ENCODE results near the gene NXPH3.
A peak's percentile ranks its signal among the peaks of the same experiment; 100 is the strongest.

The NXPH3 gene

DNA sequence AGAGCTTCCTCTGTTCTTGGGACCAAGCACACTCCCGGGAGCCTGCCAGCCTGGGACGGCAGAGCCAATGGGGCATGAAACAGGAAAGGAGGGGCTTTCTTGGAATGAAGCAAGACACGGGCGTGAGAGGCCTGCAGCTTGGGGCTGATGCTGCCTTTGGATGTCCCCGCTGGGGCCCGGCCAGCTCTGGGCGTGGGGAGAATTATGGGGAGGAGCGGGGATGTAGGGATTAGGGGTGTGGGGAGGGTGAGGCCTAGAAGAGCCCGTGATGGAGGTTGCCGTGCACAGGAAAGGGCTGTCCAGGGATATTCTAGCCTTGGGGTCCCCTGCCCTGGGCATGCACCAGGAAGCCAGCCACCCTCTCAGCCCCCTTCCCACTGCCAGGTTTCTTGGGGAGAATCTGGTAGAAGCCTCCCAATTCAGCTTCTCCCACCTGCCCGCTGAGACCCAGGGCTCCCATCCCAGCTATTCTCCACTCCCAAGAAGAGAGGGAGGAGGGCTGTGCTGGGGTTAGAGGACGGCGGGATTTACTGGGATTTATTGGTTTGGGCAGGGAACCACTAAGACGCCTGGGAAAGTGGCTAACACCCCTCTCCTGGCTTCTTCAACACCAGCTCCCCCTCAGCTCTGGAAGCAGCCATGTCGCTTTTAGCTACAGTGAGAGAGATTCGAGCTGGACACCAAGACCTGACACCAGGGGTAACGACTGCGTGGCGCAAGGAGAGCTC is 20.0 kb upstream of the NXPH3 start:
- DNase-seq = no peak

DNA sequence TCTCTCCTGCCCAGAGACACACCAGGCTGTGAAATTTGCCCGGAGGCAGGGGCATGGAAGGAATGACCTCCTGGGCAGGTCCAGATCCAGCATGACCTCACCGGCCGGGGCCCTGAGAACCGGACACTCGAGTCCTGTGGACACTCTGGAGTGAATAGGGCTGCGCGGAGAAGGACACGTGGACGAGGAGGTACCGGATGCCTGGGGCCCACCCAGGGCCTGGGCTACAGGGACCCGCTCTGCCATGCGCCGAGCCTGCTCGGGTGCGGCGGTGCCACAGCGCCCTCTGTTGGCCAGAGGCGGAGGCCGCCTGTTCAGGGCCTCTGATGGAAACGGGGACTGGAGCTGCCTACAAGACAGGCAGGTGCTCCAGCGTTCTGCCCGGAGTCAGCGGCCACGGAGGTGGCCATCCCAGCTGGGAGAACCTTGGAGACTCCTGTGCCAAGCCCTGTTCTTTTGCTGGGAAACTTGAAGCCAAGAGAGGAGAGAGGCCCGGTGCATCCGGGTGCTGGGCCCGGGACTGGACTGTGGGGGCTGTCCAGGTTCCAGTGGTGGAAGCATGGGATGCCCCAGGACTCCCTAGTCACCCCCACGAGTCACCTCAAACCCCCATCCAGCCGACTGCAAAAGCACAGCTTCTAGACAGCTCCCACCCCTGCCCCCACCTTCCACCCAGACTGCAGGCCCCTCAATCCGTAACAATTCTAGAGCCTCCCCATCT is 19.3 kb upstream of the NXPH3 start:
- peak; percentile 81 for DNase-seq

DNA sequence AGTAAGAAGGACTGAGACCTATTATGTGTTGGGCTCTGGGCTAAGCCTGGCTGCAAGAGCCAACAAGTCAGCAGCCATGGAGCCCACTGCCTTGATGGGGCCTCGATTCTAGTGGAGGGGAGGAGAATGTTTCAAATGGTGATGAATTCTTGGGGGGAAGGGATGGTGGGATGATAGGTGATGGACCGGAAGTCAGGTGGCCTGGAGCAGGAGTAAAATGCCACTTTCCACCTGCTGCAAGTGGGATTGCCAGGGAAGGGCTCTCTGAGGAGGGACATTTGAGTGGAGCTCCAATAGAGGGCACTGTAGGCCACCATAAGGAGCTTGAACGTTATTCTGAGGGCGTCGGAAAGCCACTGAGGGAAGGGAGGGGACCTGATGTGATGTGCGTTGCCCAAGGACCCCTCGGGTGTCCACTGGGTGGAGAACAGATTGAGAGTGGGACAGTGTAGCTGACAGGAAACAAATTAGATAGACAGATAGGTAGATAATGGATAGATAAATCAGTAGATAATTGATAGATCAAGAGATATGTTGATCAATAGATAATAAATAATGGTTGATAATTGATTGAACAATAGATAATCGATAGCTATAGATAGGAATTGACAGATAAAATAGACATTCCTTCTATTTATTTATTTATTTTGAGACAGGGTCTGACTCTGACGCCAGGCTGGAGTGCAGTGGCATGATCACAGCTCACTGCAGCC is 18.2 kb upstream of the NXPH3 start:
- peak; percentile 87 for DNase-seq

DNA sequence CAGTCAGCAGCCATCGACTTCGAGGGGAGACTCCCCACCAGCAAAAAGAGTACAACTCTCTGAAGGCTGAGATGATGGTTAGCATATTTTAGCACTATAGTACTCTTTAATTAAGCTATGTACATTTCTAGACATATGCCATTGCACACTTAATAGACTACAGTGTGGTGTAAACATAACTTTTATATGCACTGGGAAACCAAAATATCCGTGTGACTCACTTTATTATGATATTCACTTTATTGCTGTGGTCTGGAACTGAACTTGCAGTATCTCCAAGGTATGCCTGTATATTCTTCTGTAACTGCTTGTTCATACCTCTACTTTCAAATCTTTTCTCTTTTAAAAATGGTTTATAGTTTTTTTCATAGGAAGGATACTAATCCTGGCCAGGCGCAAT is 11.0 kb upstream of the NXPH3 start:
- no peak for DNase-seq

DNA sequence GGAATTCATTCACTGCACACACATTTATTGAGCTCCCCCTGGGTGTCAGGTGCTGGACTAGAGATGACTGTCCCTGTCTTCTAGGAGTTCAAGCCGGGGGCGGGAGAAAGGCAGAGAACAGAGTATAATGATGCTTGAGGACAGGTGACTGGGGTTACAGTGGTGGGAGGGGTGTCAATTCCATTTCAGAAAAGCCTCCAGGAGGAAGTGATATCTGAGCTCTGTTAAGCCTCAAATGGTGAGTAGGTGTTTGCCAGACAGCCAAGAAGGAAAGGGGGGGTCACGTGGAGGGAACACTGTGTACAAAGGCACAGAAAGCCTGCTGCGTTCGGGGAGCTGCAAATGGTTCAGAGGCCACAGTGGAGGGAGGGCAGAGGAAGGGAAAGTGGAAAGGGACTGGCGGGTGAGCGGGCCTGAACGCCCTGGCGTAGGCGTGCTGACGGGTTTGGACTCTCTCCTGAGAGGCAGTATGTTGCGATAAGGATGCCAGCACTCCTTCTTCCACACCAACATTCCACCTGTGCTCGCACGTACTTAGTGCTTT is 9.7 kb upstream of the NXPH3 start:
- DNase-seq = peak; percentile 17

DNA sequence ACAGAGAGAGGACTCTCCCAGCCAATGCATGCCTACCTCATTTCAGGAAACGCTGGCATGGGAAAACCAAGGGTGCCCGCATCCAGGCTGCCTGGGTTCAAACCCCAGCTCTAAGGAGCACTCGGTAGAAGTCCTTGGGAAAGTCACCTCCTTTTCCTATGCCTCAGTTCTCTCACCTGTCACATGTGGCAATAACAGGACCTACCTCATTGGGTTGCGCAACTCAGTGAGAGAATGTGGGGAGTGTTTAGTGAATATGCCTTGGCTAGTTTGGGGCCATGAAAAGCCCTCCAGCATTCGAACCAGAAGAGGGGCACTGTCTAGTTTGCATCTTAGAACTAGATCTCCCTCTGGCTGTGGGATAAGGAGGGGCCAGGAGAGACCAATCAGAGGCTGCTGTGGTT is 9.0 kb upstream of the NXPH3 start:
- no peak for DNase-seq

DNA sequence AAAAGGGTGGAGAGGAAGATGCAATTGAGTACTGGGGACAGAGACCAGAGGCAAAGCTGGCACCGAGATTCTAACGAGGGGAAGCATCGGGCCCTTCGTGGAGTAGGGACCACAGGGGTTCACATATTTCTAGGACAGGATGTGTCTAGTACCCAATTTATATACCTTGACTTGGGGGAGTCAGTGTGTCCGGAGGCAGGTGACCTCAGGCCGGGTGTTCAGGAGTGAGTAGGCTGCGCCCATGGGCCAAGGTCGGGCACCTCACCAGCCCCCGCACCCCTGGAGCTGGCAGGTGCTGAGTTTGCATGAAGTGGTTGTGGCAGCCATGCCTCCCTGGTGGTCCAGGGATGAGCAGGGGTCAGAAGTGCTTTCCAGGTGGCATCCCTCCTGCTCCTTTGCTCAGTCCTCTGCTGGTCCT is 8.6 kb upstream of the NXPH3 start:
- no peak for DNase-seq

DNA sequence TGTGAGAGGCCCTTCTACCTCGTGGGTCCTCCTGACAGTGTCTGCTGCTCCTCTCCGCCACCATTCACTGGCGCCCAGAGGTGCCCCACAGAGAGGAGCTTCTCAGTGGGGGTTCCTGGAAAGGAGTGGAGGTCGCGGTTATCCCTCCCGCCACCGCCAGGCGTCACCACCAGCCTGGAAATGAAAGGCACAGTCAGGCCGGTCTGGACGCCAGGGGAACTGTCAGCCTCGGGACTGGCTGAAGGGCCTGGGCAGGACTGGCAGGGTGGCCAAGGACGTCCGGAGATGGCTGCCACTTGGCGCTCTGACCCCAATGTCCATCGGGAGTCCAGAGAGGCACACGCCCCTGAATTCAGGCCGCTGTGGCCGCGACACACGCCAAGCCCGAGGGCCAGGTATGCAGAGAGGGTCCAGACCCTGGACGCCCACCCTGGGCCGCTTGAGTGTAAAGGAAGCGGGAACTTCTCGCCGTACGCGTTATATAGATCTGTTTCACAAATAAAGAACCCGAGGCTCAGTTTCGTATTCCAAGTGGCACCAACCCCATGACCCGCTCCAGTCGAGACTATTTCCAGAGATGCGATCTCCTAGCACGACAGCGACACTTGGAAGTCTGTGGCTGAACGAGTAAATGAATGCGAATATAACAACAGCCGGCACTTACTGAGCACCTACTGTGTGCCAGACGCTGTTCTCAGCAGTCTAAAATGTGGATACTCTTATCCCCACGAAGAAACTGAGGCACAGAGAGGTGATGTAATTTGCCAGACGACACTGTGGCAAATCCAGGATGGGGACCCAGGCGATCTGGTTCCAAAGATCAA is 7.6 kb upstream of the NXPH3 start:
- peak; percentile 91 for DNase-seq

DNA sequence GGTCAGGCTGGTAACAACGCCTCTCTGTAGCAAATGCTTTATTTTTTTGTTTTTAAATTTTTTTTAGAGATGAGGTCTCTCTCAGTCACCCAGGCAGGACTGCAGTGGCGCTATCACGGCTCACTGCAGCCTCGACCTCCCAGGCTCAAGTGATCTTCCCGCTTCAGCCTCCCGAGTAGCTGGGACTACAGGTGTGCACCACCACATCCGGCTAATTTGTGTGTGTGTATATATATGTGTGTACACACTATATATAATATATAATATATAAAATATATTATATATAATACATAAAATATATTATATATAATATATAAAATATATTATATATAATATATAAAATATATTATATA is 7.0 kb upstream of the NXPH3 start:
- DNase-seq = peak; percentile 19

DNA sequence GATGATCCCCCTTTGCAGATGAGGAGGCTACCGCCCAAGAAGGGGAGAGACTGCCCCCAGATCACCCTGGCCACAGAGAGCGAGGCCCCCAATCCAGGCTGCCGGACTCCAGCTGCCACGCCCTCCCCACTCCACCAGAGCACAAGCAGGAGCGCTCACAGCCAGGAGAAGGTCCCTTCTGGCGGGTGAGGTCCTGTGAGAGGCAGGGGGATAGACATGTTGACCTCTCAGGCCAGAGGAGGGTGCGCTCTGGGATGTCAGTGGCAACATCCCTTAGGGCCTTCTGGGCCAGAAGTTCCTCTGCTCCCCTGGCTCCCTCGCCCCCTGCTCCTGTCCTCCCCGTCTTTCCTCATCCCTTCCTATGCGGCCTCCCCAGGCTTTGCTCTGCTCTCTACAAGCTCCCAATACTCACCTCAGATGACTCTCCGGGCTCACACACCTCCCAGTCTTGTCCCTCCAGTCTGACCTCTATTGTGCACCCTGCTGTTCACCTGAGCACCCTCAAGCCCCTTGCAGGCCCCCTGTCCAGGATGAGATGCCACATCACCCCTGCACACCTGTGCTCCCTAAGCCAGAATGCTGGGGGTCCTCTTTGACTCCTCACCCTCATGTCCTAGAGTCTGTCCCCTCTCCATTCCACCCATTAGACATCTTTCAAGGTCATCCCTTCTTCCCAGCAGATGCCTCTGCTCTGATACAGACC is 5.0 kb upstream of the NXPH3 start:
- no peak for DNase-seq

DNA sequence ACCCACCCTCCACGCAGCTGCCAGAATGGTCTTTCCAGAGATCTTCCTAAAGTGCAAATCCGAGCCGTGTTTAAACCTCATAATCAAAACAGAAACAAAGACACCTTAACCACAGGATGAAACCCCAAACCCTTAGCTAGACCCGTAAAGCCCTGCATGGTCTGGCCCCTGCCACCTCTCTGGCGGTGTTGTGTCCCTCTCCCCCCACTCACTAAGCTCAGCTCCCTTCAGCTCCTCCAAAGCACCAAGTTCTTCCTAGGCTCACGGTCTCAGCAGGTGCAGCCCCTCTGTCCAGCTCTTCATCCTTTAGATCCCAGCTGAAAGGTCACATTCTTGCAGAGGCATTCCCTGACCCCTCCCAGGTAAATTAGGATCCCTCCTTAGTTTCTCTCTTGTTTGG is 4.4 kb upstream of the NXPH3 start:
- DNase-seq = no peak

DNA sequence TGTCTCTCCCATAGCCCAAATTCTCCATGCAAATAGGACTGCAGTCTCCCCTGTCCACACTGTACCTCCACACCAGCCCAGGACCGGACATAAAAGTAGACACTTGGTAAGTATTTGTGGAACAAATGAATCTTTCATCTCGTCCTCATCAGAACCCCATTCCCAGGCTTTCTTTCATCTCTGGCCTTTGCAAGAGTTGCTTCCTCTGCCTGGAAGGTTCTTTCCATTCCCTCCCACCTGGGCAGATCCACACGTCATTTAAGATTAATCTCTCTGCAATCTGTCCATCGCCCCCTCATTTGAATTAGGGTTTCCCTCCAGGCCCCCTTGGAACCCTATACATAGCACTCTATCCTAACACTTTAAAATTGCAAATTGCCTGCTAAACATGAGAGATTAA is 3.9 kb upstream of the NXPH3 start:
- DNase-seq = no peak

DNA sequence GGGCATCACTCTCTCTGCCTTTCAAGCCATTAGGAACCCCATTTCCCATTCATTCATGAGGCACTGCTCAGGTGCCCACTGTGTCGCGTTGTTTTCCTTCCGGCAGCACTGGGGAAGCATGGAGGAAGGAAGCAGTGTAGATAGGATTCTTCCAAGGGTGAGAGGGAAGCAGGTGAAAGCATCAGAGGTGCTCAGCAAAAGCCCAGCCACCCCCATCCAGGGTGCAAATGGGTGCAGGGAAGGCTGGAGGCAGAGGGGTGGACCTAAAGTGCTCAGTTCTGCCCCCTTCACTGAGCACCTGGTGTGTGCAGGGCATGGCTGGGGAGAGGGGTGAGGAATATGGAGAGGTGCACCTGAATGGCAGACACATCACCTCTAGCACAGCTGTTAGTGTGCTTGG is 3.4 kb upstream of the NXPH3 start:
- DNase-seq = no peak

DNA sequence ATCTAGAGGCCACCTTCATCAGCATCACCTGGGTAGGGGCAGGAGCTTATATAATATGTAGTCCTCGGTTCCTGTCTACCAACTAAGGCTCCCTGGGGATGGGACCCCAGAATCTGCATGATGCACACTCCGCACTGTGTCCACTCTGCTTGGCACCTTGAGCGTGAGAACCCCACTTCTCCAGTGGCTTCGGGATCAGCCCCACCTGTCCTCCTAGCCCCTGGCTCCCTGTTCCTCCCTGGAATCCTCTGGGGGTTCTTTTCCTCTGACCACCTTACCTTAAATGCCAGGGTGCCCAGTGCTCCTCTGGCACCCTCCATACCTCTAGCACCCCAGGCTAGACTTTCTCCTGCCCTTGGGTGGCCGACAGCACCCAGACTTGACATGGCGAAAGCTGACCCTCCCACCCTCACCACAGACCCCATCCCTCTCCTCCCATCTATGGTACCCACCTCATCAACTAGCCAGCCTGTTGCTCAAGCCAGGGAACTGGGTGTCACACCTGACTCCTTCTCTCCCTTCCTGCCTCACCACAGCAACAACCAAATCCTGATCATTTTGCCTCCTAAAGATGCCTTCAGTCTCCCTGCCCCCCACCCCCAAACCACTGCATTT is 2.8 kb upstream of the NXPH3 start:
- DNase-seq = no peak

DNA sequence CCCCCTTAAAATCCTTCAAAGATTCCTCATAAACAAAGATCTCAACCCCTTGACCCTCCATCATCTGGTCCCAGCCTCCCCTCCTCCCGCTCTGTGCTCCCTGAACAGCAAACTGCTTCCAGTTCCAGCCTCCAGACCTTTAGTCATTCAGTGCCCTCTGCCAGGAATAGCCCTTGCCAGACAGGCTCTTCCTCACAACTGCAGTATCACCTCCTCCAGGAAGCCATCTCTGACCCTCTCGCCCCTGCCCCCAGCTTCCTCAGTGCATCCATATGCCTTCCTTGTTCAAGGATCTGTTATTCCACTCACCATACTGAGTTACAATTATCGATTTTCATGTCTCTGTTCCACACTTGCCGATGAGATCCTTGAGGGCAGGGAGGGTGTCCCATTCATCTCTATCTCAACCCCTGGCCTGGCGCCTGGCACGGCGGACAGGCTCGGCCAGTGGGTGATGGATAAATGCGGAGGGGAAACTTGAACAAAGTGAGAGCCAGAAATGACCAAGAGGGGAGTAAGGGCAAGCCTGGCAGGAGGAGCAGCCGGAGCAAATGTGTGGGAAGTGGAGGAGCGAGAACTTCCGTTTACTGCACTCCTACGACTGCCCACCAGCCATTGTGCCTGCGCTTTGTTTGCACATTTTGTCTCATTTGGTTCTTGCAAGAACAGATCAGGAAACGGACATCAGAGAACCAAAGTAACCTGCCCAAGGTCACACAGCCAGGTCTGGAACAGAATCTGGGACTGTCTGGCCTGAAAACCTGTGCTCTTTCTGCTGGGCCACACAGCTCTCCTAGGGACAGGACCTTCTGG is 2.0 kb upstream of the NXPH3 start:
- no peak for DNase-seq

DNA sequence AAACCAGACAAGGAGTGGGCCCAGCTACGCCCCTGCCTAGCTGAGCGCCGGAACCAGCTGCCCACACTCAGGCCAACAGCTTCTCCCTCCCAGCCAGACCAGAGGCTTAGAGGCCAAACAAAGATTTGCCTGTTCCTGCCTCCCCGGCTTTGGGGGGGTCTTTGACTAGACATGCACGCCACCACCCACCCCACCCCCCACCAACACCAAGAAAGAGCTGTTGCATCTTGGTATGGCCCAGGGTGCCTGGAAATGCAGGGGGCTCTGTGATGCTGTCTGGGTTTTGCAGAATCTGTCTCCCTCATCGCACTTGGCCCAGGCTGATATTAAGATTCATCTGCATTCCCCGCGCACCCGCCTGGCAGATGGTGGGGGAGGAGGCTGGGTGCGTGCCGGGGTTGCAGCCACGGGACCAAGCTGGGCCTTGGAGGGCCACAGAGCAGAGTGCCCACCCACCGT is 1.3 kb upstream of the NXPH3 start:
- DNase-seq = no peak

DNA sequence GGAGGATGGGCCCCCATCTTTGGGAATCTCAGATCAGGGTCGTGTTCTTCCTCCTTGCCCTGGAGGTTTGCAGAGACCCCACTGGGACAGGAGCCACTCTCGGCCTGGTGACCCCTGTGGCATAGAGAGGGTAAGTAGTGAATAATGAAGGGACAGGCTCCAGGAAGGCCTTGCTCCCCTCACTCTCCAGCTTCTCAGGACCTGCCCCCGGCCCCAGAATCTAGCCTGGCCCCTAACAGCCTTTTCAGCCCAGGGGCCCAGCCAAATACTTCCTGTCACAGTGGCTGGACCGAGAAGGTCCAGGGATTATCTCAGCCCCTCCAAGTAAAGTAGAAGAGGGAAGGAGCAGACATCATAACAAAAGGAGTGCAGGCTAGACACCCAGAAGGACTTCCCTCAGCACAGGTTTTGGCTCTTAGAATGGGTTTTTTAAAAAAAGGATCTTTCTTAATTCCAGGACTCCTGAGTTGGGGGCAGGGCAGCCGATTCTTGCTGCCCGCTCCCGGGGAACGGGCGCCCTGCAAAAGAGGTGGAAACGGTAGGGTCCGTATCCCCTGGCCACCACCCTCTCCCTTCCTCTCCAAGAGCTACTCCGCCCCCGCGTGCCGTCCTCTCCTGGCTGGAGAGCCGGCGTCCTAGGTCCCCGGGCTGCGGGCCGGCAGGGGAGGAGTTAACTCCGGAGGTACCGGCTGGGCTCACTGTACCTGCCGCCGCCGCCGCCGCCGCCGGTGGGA is 559 bp upstream of the NXPH3 start:
- DNase-seq = no peak

DNA sequence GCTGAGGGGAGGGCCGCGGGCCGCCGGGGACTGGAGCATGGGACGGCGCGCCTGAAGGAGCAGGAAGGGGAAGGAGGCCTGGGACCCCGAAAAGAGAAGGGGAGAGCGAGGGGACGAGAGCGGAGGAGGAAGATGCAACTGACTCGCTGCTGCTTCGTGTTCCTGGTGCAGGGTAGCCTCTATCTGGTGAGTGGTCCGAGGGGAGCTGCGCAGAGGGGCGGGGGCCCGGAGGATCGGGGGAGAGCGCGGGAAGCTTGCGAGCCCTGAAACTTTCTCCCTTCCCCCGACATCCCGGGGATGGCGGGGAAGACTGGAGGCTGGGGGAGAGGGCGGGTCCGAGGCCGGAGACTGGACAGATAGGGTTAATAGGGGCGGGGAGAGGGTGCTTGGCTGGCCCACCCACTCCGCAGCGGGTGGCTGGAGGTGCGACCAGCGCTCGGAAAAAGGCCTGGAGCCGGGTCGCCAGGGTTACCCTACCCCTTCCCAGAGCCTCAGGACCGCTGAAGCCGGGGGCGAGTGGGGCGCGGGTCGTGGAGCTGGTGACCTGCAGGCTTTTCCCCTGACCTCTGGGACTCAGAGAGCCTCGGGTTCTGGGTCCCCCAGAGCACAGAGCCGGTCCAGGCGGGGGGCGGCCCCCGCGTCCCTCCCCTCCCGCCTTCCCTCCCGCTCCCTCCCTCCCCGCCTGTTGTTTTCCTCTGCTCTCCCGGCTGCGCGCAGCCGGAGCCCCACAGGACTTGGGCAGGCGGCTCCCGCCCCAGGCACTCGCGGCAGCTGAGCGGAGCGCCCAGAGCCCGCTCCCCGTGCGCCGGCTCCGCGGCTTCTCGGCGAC is 631 bp downstream of the NXPH3 start:
- DNase-seq = peak; percentile 50
